Skin of body (tissue), 2 donors: ENCODE results near the gene ACTG2. TPM values are rescaled to one million over a fixed set of nuclear protein-coding genes. Genes with fewer than 3 reads are reported as not detected.
"Not testable (repeated sequence)": the region's sequence is repeated elsewhere in the genome, so short reads cannot be mapped to it uniquely, and the experiment has no call there.

Source experiments
- DNase-seq: peaks from one replicate; lab custom pipeline; 2025; lab: John Stamatoyannopoulos, UW
- total RNA-seq: library from RNA; depleted of rRNA; stranded (reverse); fragments of >200 nt; gene quantifications from one replicate; pipeline ENCODE4 v1.2.3, GENCODE V29; 2014

ACTG2 gene
- total RNA-seq, 1 donor from 2014 or later = 5.1 TPM

GRCh38 chr2:73933194-73933593, 40.4 kb downstream of the ACTG2 start:
- DNase-seq = no peak

GRCh38 chr2:73935641-73936040, 42.8 kb downstream of the ACTG2 start:
- DNase-seq = no peak

- no peak for DNase-seq
Observed at GRCh38 chr2:73937103-73937885, 44.5 kb downstream of the ACTG2 start.

GRCh38 chr2:73937899-73938298, 45.1 kb downstream of the ACTG2 start:
- no peak for DNase-seq

GRCh38 chr2:73938718-73939352, 46.0 kb downstream of the ACTG2 start:
- no peak for DNase-seq

- no peak for DNase-seq
Observed at GRCh38 chr2:73939419-73939818, 46.6 kb downstream of the ACTG2 start.

GRCh38 chr2:73940066-73940465, 47.3 kb downstream of the ACTG2 start:
- not testable (repeated sequence) for DNase-seq

- DNase-seq = no peak
Observed at GRCh38 chr2:73942664-73943063, 49.9 kb downstream of the ACTG2 start.

GRCh38 chr2:73944714-73945113, 51.9 kb downstream of the ACTG2 start:
- no peak for DNase-seq

GRCh38 chr2:73946215-73946614, 53.4 kb downstream of the ACTG2 start:
- no peak for DNase-seq

- DNase-seq = no peak
Observed at GRCh38 chr2:73946666-73947065, 53.9 kb downstream of the ACTG2 start.

GRCh38 chr2:73947412-73948018, 54.7 kb downstream of the ACTG2 start:
- no peak for DNase-seq

GRCh38 chr2:73949802-73950201, 57.0 kb downstream of the ACTG2 start:
- no peak for DNase-seq

- no peak for DNase-seq
Observed at GRCh38 chr2:73952499-73953446, 60.0 kb downstream of the ACTG2 start.

- no peak for DNase-seq
Observed at GRCh38 chr2:73956218-73956865, 63.5 kb downstream of the ACTG2 start.

GRCh38 chr2:73961274-73961673, 68.5 kb downstream of the ACTG2 start:
- no peak for DNase-seq

GRCh38 chr2:73961823-73962615, 69.2 kb downstream of the ACTG2 start:
- DNase-seq = no peak

GRCh38 chr2:73962798-73963197, 70.0 kb downstream of the ACTG2 start:
- no peak for DNase-seq

GRCh38 chr2:73963385-73964120, 70.7 kb downstream of the ACTG2 start:
- no peak for DNase-seq
